Panc1 (cell line): ENCODE results near the gene BEGAIN. TPM values are rescaled to one million over a fixed set of nuclear protein-coding genes. Genes with fewer than 3 reads are reported as not detected.

Experiments
- ATAC-seq: fragments of 200-7000 bp; cut with Tn5 transposase; 2 replicates; pipeline ENCODE4 v1.9.1; 2020; ENCODE audit warnings: mild to moderate bottlenecking, moderate library complexity
- BruUV-seq: library from RNA; stranded (reverse); fragments of 400-500 nt; replicated peaks from 2 replicates; lab custom pipeline; 2021; lab: Mats Ljungman, UMichigan
- CTCF ChIA-PET: fragments of 300-600 bp; sonication (Branson Sonifier 250); formaldehyde crosslinking; loops from one replicate; lab custom pipeline; 2022; ENCODE audit warnings: antibody characterized with exemption; lab: Charles Lee
- POLR2A ChIA-PET: fragments of 300-600 bp; sonication (Branson Sonifier 250); formaldehyde crosslinking; loops from one replicate; lab custom pipeline; 2022; ENCODE audit warnings: antibody characterized with exemption; lab: Charles Lee
- DNase-seq: peaks from one replicate; pipeline ENCODE4 v3.0.0-alpha.2; 2010; ENCODE audit warnings: low read depth, low spot score
- H3K27ac ChIP-seq: 2 replicates; pipeline ENCODE4 v1.5.1; 2011; ENCODE audit warnings: mild to moderate bottlenecking, low read length, inconsistent platforms
- H3K27me3 ChIP-seq: fragments of 200-500 bp; sonication (Bioruptor generic); 2 replicates; pipeline ENCODE4 v1.6.0; 2014; ENCODE audit warnings: low read length, inconsistent platforms; ENCODE audit not compliant: control insufficient read depth, insufficient read depth
- H3K36me3 ChIP-seq: fragments of 200-500 bp; sonication (Bioruptor generic); 2 replicates; pipeline ENCODE4 v1.5.1; 2014; ENCODE audit warnings: inconsistent platforms, mild to moderate bottlenecking, low read length, moderate library complexity; ENCODE audit not compliant: control insufficient read depth, insufficient read depth
- H3K4me1 ChIP-seq: 2 replicates; pipeline ENCODE4 v1.5.1; 2011; ENCODE audit warnings: inconsistent platforms, mild to moderate bottlenecking, low read length, moderate library complexity; ENCODE audit not compliant: control insufficient read depth, insufficient read depth
- H3K4me3 ChIP-seq, 2 experiments: 2 replicates each; pipeline ENCODE4 v1.5.1; 2011 to 2012; ENCODE audit warnings: low read depth in 2 of 2, low read length in 2 of 2, mild to moderate bottlenecking in 2 of 2, inconsistent platforms in 1 of 2, moderate library complexity in 1 of 2
- H3K9me3 ChIP-seq: fragments of 200-500 bp; sonication (Bioruptor generic); 2 replicates; pipeline ENCODE4 v1.5.1; 2014; ENCODE audit warnings: low read depth, mild to moderate bottlenecking, inconsistent platforms, low read length, moderate library complexity; ENCODE audit not compliant: control insufficient read depth, insufficient read depth
- POLR2AphosphoS5 ChIP-seq: IDR thresholded peaks from 2 replicates; pipeline ENCODE4 v1.6.1; 2012; ENCODE audit warnings: mild to moderate bottlenecking, low read depth, low read length, moderate library complexity
- REST ChIP-seq, 2 experiments: IDR thresholded peaks; 2 replicates each; pipeline ENCODE4 v1.6.1; 2011 to 2012; ENCODE audit warnings: low read depth in 2 of 2, control low read depth in 1 of 2, low read length in 1 of 2, mild to moderate bottlenecking in 1 of 2, moderate library complexity in 1 of 2; ENCODE audit not compliant: insufficient read depth in 1 of 2
- SIN3A ChIP-seq: IDR thresholded peaks from 2 replicates; pipeline ENCODE4 v1.6.1; 2012; ENCODE audit warnings: low read depth, mild to moderate bottlenecking, low read length, moderate library complexity, borderline replicate concordance; ENCODE audit not compliant: insufficient read depth
- TCF7L2 ChIP-seq: IDR thresholded peaks from 2 replicates; pipeline ENCODE4 v1.6.1; 2011; ENCODE audit warnings: mild to moderate bottlenecking, low read depth, low read length, inconsistent platforms
- in situ Hi-C: cut with HindIII; loops from 2 replicates; pipeline ENCODE4 v1.10.0; 2016; ENCODE audit warnings: low sequenced_read_pairs, low pct_unique_long_range_greater_than_20kb
- intact Hi-C: fragments of 100-400 bp; cut with micrococcal nuclease; formaldehyde crosslinking; loops from one replicate; pipeline ENCODE4 v1.10.0; 2022; ENCODE audit not compliant: unreplicated experiment
- total RNA-seq: library from RNA; stranded (reverse); gene quantifications from one replicate; pipeline ENCODE4 v1.2.1, GENCODE V29; 2021; ENCODE audit not compliant: unreplicated experiment
- TF ChIP-seq, protein P1 (sequence below): fragments of 450-650 bp; IDR thresholded peaks from 2 replicates; pipeline ENCODE4 v1.5.1; 2017; ENCODE audit warnings: mild to moderate bottlenecking

Gene BEGAIN
- total RNA-seq, 1 experiment from 2014 or later: 26.5 TPM

GRCh38 chr14:100610511-100611217 lies 23.4 kb upstream of the BEGAIN start:
- ChIA-PET CTCF (interaction anchor here (0.6 kb wide), 1 partner anchor 238 kb away, joined by 6 read pairs; no protein-coding TSS in a partner anchor), POLR2A (no interaction called here)
- Histone ChIP-seq H3K27me3 (no peaks in the 10 kb centered on the region), H3K36me3 (no peaks in the 10 kb centered on the region), H3K9me3 (no peaks in the 10 kb centered on the region), H3K4me3 (no peak overlapping the region), H3K27ac (no peak overlapping the region), H3K4me1 (peaks cover 4% of the 10 kb centered on the region; the same call in 1 of the 2 replicates)
- in situ Hi-C loops (no loop called here), intact Hi-C loops (no loop called here)
- ATAC-seq (peak; percentile 89), DNase-seq (peak; percentile 10)
- TF ChIP-seq POLR2AphosphoS5 (no peak), SIN3A (no peak), REST (IDR thresholded peaks at IDR 0.05; ENCODE audit: insufficient read depth in 1 of 2, low read depth in 2 of 2, low read length in 1 of 2) (no peak), TCF7L2 (no peak)
- TF ChIP-seq, protein P1, sequence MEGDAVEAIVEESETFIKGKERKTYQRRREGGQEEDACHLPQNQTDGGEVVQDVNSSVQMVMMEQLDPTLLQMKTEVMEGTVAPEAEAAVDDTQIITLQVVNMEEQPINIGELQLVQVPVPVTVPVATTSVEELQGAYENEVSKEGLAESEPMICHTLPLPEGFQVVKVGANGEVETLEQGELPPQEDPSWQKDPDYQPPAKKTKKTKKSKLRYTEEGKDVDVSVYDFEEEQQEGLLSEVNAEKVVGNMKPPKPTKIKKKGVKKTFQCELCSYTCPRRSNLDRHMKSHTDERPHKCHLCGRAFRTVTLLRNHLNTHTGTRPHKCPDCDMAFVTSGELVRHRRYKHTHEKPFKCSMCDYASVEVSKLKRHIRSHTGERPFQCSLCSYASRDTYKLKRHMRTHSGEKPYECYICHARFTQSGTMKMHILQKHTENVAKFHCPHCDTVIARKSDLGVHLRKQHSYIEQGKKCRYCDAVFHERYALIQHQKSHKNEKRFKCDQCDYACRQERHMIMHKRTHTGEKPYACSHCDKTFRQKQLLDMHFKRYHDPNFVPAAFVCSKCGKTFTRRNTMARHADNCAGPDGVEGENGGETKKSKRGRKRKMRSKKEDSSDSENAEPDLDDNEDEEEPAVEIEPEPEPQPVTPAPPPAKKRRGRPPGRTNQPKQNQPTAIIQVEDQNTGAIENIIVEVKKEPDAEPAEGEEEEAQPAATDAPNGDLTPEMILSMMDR: no peak
- BruUV-seq: no TSS peak

DNA sequence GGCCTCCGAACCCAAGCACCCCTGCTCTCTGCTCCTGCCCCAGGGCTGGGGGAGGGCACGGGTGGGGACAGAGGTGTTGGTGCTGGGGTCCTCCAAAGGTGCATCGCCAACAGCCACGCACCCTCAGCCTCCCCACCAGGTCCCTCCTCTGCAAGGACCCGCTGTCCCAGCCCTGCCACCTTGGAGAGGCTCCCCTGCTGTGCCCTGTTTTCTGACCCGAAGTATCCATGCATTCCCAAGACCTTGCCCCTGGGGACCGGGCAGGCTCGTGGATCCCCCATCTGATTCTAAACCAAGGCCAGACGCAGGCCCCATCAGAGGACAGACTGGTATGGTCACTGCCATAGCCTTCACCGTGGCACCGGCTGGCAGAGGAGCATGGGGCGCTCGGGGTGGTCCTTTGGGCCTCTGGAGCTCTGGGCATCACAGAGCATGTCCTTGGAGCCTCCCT lies 22.7 kb upstream of the BEGAIN start:
- intact Hi-C loops: no loop called here
- TF ChIP-seq, protein P1: no peak
- no peak for TF ChIP-seq TCF7L2
- no peak for TF ChIP-seq SIN3A
- no peak for TF ChIP-seq POLR2AphosphoS5
- no peak for TF ChIP-seq REST (IDR thresholded peaks at IDR 0.05; ENCODE audit: insufficient read depth in 1 of 2, low read depth in 2 of 2, low read length in 1 of 2)
- in situ Hi-C loops: no loop called here
- ChIA-PET CTCF (no interaction called here), POLR2A (no interaction called here)
- Histone ChIP-seq H3K4me1 (peaks cover 4% of the 10 kb centered on the region; the same call in 1 of the 2 replicates), H3K4me3 (no peak overlapping the region), H3K27me3 (no peaks in the 10 kb centered on the region), H3K36me3 (no peaks in the 10 kb centered on the region), H3K9me3 (no peaks in the 10 kb centered on the region), H3K27ac (no peak overlapping the region)
- ATAC-seq (no peak), DNase-seq (no peak)
- no TSS peak for BruUV-seq
